B cell (primary cell): ENCODE measurements around the gene GNPAT. TPM values are rescaled to one million over a fixed set of nuclear protein-coding genes. Genes with fewer than 3 reads are reported as not detected.
"Not testable (repeated sequence)": the region's sequence is repeated elsewhere in the genome, so short reads cannot be mapped to it uniquely, and the experiment has no call there.

Experiments
- ATAC-seq: fragments of 200-7000 bp; cut with Tn5 transposase; one replicate; pipeline ENCODE4 v1.10.0; 2021; ENCODE audit warnings: low read depth, mild to moderate bottlenecking, moderate number of reproducible peaks, moderate library complexity
- CTCF ChIA-PET: fragments of 350-600 bp; sonication (Branson Sonifier 250); formaldehyde crosslinking; loops from one replicate; lab custom pipeline; 2021; ENCODE audit warnings: antibody characterized with exemption, inconsistent platforms; lab: Charles Lee
- POLR2A ChIA-PET: fragments of 350-600 bp; sonication (Branson Sonifier 250); formaldehyde crosslinking; loops from one replicate; lab custom pipeline; 2021; ENCODE audit warnings: antibody characterized with exemption; lab: Charles Lee
- DNase-seq: peaks from one replicate; pipeline ENCODE4 v3.0.0; 2013
- H2AFZ ChIP-seq: 2 replicates; pipeline ENCODE4 v1.6.1; 2012; ENCODE audit warnings: mild to moderate bottlenecking, low read depth, low read length; ENCODE audit not compliant: insufficient read depth, poor library complexity, severe bottlenecking
- H3K27ac ChIP-seq, 2 donors: 1 replicate in 1 of 2; 2 replicates in 1 of 2; pipeline ENCODE4 v1.5.1; 2012 to 2013; ENCODE audit warnings: low read length in 2 of 2, mild to moderate bottlenecking in 2 of 2, moderate library complexity in 1 of 2
- H3K27me3 ChIP-seq, 4 experiments: fragments of 200-600 bp in 1 of 4; sonication (generic) in 1 of 4; replicated peaks in 1 of 4; 1 replicate in 2 of 4; 2 replicates in 2 of 4; pipeline versions ENCODE4 v1.6.1 to v1.7.0; 2013 to 2016; ENCODE audit warnings: low read length in 3 of 4, mild to moderate bottlenecking in 2 of 4, mixed read lengths in 1 of 4, moderate library complexity in 1 of 4; ENCODE audit not compliant: insufficient read depth in 4 of 4, control insufficient read depth in 3 of 4; ENCODE audit errors: control extremely low read depth in 1 of 4
- H3K36me3 ChIP-seq, 2 experiments: replicated peaks in 1 of 2; 1 replicate in 1 of 2; 2 replicates in 1 of 2; pipeline versions ENCODE4 v1.6.1 to v1.7.1; 2013; ENCODE audit warnings: low read length in 1 of 2; ENCODE audit not compliant: insufficient read depth in 2 of 2, control insufficient read depth in 1 of 2; ENCODE audit errors: control extremely low read depth in 1 of 2, extremely low read depth in 1 of 2
- H3K4me1 ChIP-seq, 2 donors: fragments of 200-600 bp in 1 of 2; sonication (generic) in 1 of 2; 1 replicate in 1 of 2; 2 replicates in 1 of 2; pipeline versions ENCODE4 v1.5.1 to v1.6.1; 2013 to 2017; ENCODE audit warnings: low read length in 2 of 2; ENCODE audit not compliant: control insufficient read depth in 2 of 2, insufficient read depth in 2 of 2
- H3K4me2 ChIP-seq: replicated peaks from 2 replicates; pipeline ENCODE3; 2012; ENCODE audit warnings: mild to moderate bottlenecking, low read depth, low read length; ENCODE audit not compliant: poor library complexity, severe bottlenecking
- H3K4me3 ChIP-seq, 5 experiments: fragments of 200-600 bp in 1 of 5; sonication (generic) in 1 of 5; 1 replicate in 3 of 5; 2 replicates in 2 of 5; pipeline versions ENCODE4 v1.5.1 to v1.7.0; 2011 to 2016; ENCODE audit warnings: low read length in 4 of 5, mild to moderate bottlenecking in 4 of 5, low read depth in 2 of 5, control low read depth in 1 of 5, moderate library complexity in 1 of 5; ENCODE audit not compliant: insufficient read depth in 1 of 5; ENCODE audit errors: control extremely low read depth in 1 of 5, extremely low read depth in 1 of 5
- H3K79me2 ChIP-seq: fragments of 200-600 bp; sonication (generic); one replicate; pipeline ENCODE4 v1.6.0; 2016; ENCODE audit warnings: low read length; ENCODE audit not compliant: control insufficient read depth, insufficient read depth
- H3K9ac ChIP-seq: fragments of 200-600 bp; sonication (generic); 2 replicates; pipeline ENCODE4 v1.6.1; 2017; ENCODE audit warnings: mild to moderate bottlenecking, low read length, moderate library complexity
- H3K9me3 ChIP-seq, 3 donors: one replicate each; pipeline versions ENCODE4 v1.6.1 to v1.7.1; 2013; ENCODE audit warnings: low read length in 2 of 3; ENCODE audit not compliant: control insufficient read depth in 2 of 3, insufficient read depth in 1 of 3; ENCODE audit errors: control extremely low read depth in 1 of 3
- H4K20me1 ChIP-seq: 2 replicates; pipeline ENCODE4 v1.6.0; 2012; ENCODE audit warnings: mild to moderate bottlenecking, low read length; ENCODE audit not compliant: insufficient read depth, control insufficient read depth, poor library complexity, severe bottlenecking
- H3K27ac Mint-ChIP-seq: one replicate; pipeline ENCODE4 v1.8.0; 2021; ENCODE audit warnings: mixed read lengths
- H3K27me3 Mint-ChIP-seq: one replicate; pipeline ENCODE4 v1.8.0; 2021; ENCODE audit warnings: mixed read lengths
- H3K4me1 Mint-ChIP-seq: one replicate; pipeline ENCODE4 v1.8.0; 2021; ENCODE audit warnings: mixed read lengths
- H3K4me3 Mint-ChIP-seq: one replicate; pipeline ENCODE4 v1.8.0; 2021; ENCODE audit warnings: mixed read lengths
- H3K9me3 Mint-ChIP-seq: one replicate; pipeline ENCODE4 v1.8.0; 2022; ENCODE audit warnings: mixed read lengths; ENCODE audit not compliant: insufficient read depth
- EZH2 ChIP-seq: IDR thresholded peaks from 2 replicates; pipeline ENCODE4 v1.6.1; 2012; ENCODE audit warnings: borderline replicate concordance, low read depth, mild to moderate bottlenecking, moderate library complexity, low read length; ENCODE audit not compliant: insufficient read depth, poor library complexity, severe bottlenecking
- WGBS: methylation state at CpG from one replicate; pipeline ENCODE4 v1.1.5; 2013; ENCODE audit warnings: missing lambda C conversion rate; ENCODE audit not compliant: insufficient coverage; 5-methylcytosine and 5-hydroxymethylcytosine counted together
- intact Hi-C: fragments of 100-400 bp; cut with micrococcal nuclease; formaldehyde crosslinking; loops from one replicate; pipeline ENCODE4 v1.10.0; 2022
- polyA plus RNA-seq: library from polyadenylated mRNA; depleted of rRNA; stranded (reverse); fragments of >200 nt; gene quantifications from 2 replicates; pipeline ENCODE4 v1.2.3, GENCODE V29; 2012
- total RNA-seq, 2 donors: library from RNA; stranded (reverse); fragments of 120-200 nt in 1 of 2; gene quantifications; 1 replicate in 1 of 2; 2 replicates in 1 of 2; pipeline versions ENCODE4 v1.2.3 to v1.2.4, GENCODE V29; 2013 to 2022
- TF ChIP-seq, protein P1 (sequence below): fragments of 200-600 bp; IDR thresholded peaks from one replicate; pipeline ENCODE4 v1.8.0; 2022; ENCODE audit warnings: antibody characterized with exemption, mild to moderate bottlenecking

GNPAT gene
- total and polyA plus RNA-seq, 2 donors (not counting 1 experiment from before 2014, with no cell fraction given): 19.5 to 49.0 TPM

DNA sequence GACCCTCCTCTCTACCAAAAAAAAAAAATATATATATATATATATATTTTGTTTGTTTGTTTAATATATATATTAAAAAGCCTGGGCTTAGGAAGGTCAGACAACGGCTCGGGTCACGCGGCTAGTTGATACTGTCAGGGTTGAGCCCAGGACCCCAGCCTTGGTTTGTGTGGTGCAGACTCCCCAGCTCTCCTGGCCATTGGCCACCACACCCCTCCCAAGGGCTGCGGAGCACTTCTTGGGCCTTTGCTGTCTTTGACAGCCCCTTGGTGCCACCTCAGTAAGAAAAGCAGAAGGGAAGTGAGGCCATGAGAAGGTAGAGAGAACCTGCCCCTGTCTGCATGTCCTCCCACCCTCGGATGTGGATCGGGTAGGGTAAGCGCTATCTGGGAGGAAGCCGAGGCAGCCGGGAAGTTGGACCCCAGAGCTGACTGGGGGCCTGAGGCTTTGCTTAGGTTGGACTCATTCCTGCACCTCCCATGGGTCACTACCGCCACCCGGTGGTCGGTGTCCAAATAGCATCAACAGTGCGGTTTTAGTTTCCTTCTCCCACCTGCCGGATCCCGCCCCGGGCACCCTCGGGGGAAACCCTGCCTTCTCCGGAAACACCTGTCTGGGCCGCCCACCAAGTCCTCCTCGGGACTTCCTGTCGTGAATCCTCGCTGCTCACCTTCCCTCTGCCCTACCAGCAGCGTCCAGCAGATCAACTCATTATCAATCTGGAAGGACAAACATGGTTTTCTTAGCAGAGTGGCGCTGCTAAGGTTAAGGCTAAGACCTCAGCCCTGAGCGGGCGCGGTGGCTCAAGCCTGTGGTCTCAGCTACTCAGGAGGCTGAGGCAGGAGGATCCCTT, 29.8 kb upstream of the GNPAT start:
- Histone ChIP-seq H3K9me3 (no peaks in the 10 kb centered on the region), H3K4me2 (peak overlapping the region; percentile 86), H2AFZ (peak overlapping the region; percentile 71), H3K36me3 (no peaks in the 10 kb centered on the region), H3K27ac (peak overlapping the region; percentile 59 to 65), H3K4me1 (peaks cover 22 to 29% of the 10 kb centered on the region in 2 donors), H3K27me3 (no peaks in the 10 kb centered on the region), H4K20me1 (no peaks in the 10 kb centered on the region), H3K9ac (peak overlapping the region; percentile 57), H3K4me3 (peak overlapping the region; percentile 21 to 67 (median 37)), H3K79me2 (no peaks in the 10 kb centered on the region)
- Mint-ChIP-seq H3K27me3 (no peaks in the 10 kb centered on the region), H3K9me3 (no peaks in the 10 kb centered on the region), H3K4me1 (peaks cover 31% of the 10 kb centered on the region), H3K27ac (peak overlapping the region; percentile 88), H3K4me3 (peak overlapping the region; percentile 88)
- TF ChIP-seq EZH2: no peak
- TF ChIP-seq, protein P1, sequence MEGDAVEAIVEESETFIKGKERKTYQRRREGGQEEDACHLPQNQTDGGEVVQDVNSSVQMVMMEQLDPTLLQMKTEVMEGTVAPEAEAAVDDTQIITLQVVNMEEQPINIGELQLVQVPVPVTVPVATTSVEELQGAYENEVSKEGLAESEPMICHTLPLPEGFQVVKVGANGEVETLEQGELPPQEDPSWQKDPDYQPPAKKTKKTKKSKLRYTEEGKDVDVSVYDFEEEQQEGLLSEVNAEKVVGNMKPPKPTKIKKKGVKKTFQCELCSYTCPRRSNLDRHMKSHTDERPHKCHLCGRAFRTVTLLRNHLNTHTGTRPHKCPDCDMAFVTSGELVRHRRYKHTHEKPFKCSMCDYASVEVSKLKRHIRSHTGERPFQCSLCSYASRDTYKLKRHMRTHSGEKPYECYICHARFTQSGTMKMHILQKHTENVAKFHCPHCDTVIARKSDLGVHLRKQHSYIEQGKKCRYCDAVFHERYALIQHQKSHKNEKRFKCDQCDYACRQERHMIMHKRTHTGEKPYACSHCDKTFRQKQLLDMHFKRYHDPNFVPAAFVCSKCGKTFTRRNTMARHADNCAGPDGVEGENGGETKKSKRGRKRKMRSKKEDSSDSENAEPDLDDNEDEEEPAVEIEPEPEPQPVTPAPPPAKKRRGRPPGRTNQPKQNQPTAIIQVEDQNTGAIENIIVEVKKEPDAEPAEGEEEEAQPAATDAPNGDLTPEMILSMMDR: peak; percentile 93
- ChIA-PET CTCF (interaction anchor here (0.6 to 3.8 kb wide), 15 partner anchors 22 to 548 kb away, joined by 3 to 14 read pairs (median 3); partner anchors contain the start of genes ARV1, FAM89A and TTC13), POLR2A (interaction anchor here (1.1 kb wide), 1 partner anchor 232 kb away, joined by 5 read pairs; no protein-coding TSS in a partner anchor)
- DNase-seq (peak; percentile 94), ATAC-seq (peak; percentile 93)
- intact Hi-C loops: loop anchor here (1.0 to 5.0 kb wide), 5 partner anchors 30 to 569 kb away; partner anchors contain the start of genes ARV1, COG2, FAM89A and GNPAT
- 2% methylated on average over 22 of the region's 28 CpGs for WGBS

- H3K79me2 ChIP-seq, H3K9ac ChIP-seq, H2AFZ ChIP-seq, H3K27me3 ChIP-seq, H3K36me3 ChIP-seq, H3K9me3 Mint-ChIP-seq, H3K27ac ChIP-seq, DNase-seq, H3K27me3 Mint-ChIP-seq, H3K9me3 ChIP-seq, H3K4me2 ChIP-seq, H3K4me3 ChIP-seq, ATAC-seq, H4K20me1 ChIP-seq: not testable (repeated sequence)
- H3K4me1 Mint-ChIP-seq: peaks cover 36% of the 10 kb centered on the region
- H3K27ac Mint-ChIP-seq: peak overlapping the region; percentile 4
- H3K4me1 ChIP-seq: peaks cover 22 to 32% of the 10 kb centered on the region in 2 donors
- intact Hi-C loops: loop anchor here (5.0 kb wide), 2 partner anchors 170 to 415 kb away; partner anchors contain the start of gene FAM89A
- ChIA-PET POLR2A (interaction anchor here (0.6 kb wide), 1 partner anchor 235 kb away, joined by 3 read pairs; no protein-coding TSS in a partner anchor), CTCF (interaction anchor here (0.6 to 3.8 kb wide), 4 partner anchors 21 to 296 kb away, joined by 3 to 14 read pairs (median 8); partner anchors contain the start of genes ARV1 and TTC13)
- 100% methylated on average over 1 of the region's 5 CpGs for WGBS
- H3K4me3 Mint-ChIP-seq: peak overlapping the region; percentile 3
These were observed 28.7 kb upstream of the GNPAT start for GRCh38 chr1:231212301-231212700.
